ENCODE data around the gene ZNF831.

The ZNF831 gene

GRCh38 chr20:59191756-59192532, 28.3 kb downstream of the ZNF831 start:
- Histone ChIP-seq H3K4me1 (ENCODE audit: low read depth, poor library complexity, severe bottlenecking) (no peaks in the 10 kb centered on the region), H3K4me3 (IDR thresholded peaks at IDR 0.05; ENCODE audit: insufficient read depth, low read depth, low read length) (no peak overlapping the region), H3K36me3 (ENCODE audit: insufficient read depth) (no peaks in the 10 kb centered on the region), H2AFZ (ENCODE audit: low read depth) (no peak overlapping the region), H3K9ac (no peak overlapping the region), H3K79me2 (ENCODE audit: insufficient read depth, low read depth) (no peaks in the 10 kb centered on the region), H3K4me2 (no peak overlapping the region), H4K20me1 (ENCODE audit: insufficient read depth) (no peaks in the 10 kb centered on the region), H3K27ac (no peak overlapping the region), H3K27me3 (ENCODE audit: insufficient read depth, low read depth) (no peaks in the 10 kb centered on the region; the same call in 1 of the 2 replicates)
- no peak for TF ChIP-seq CTCF (conservative IDR thresholded peaks at IDR 0.05; ENCODE audit: low read depth, low read length)

GRCh38 chr20:59192533-59192896, 28.9 kb downstream of the ZNF831 start:
- Histone ChIP-seq H4K20me1 (ENCODE audit: insufficient read depth) (no peaks in the 10 kb centered on the region), H3K4me2 (no peak overlapping the region), H2AFZ (ENCODE audit: low read depth) (no peak overlapping the region), H3K79me2 (ENCODE audit: insufficient read depth, low read depth) (no peaks in the 10 kb centered on the region), H3K4me3 (IDR thresholded peaks at IDR 0.05; ENCODE audit: insufficient read depth, low read depth, low read length) (no peak overlapping the region), H3K27ac (no peak overlapping the region), H3K4me1 (ENCODE audit: low read depth, poor library complexity, severe bottlenecking) (no peaks in the 10 kb centered on the region), H3K9ac (no peak overlapping the region), H3K36me3 (ENCODE audit: insufficient read depth) (no peaks in the 10 kb centered on the region), H3K27me3 (ENCODE audit: insufficient read depth, low read depth) (no peaks in the 10 kb centered on the region; the same call in 1 of the 2 replicates)
- no peak for TF ChIP-seq CTCF (conservative IDR thresholded peaks at IDR 0.05; ENCODE audit: low read depth, low read length)

GRCh38 chr20:59193325-59193724, 29.7 kb downstream of the ZNF831 start:
- H3K27me3 ChIP-seq (ENCODE audit: insufficient read depth, low read depth), result no peaks in the 10 kb centered on the region; the same call in 1 of the 2 replicates
- no peak overlapping the region for H3K4me2 ChIP-seq

GRCh38 chr20:59194023-59194935, 30.7 kb downstream of the ZNF831 start:
- H3K9ac ChIP-seq, result no peak overlapping the region
- H3K79me2 ChIP-seq (ENCODE audit: insufficient read depth, low read depth), result no peaks in the 10 kb centered on the region
- H4K20me1 ChIP-seq (ENCODE audit: insufficient read depth), result no peaks in the 10 kb centered on the region
- H3K36me3 ChIP-seq (ENCODE audit: insufficient read depth), result no peaks in the 10 kb centered on the region
- H3K4me3 ChIP-seq (IDR thresholded peaks at IDR 0.05; ENCODE audit: insufficient read depth, low read depth, low read length), result no peak overlapping the region
- H3K4me2 ChIP-seq, result no peak overlapping the region
- no peak overlapping the region for H3K27ac ChIP-seq
- H3K27me3 ChIP-seq (ENCODE audit: insufficient read depth, low read depth), result no peaks in the 10 kb centered on the region; the same call in 1 of the 2 replicates
- H3K4me1 ChIP-seq (ENCODE audit: low read depth, poor library complexity, severe bottlenecking), result no peaks in the 10 kb centered on the region
- no peak for TF ChIP-seq CTCF (conservative IDR thresholded peaks at IDR 0.05; ENCODE audit: low read depth, low read length)
- H2AFZ ChIP-seq (ENCODE audit: low read depth), result no peak overlapping the region

More at GRCh38 chr20:59193325-59193724, 29.7 kb downstream of the ZNF831 start:
- Histone ChIP-seq H3K27ac (no peak overlapping the region), H3K36me3 (ENCODE audit: insufficient read depth) (no peaks in the 10 kb centered on the region), H4K20me1 (ENCODE audit: insufficient read depth) (no peaks in the 10 kb centered on the region), H3K4me3 (IDR thresholded peaks at IDR 0.05; ENCODE audit: insufficient read depth, low read depth, low read length) (no peak overlapping the region), H3K79me2 (ENCODE audit: insufficient read depth, low read depth) (no peaks in the 10 kb centered on the region), H3K4me1 (ENCODE audit: low read depth, poor library complexity, severe bottlenecking) (no peaks in the 10 kb centered on the region), H3K9ac (no peak overlapping the region), H2AFZ (ENCODE audit: low read depth) (no peak overlapping the region)
- TF ChIP-seq CTCF (conservative IDR thresholded peaks at IDR 0.05; ENCODE audit: low read depth, low read length), result no peak
